Spinal cord (tissue), 10 donors: ENCODE results near the gene MEF2A. TPM values are rescaled to one million over a fixed set of nuclear protein-coding genes. Genes with fewer than 3 reads are reported as not detected.

ENCODE experiments used
- DNase-seq, 6 donors: peaks; one replicate each; pipeline versions ENCODE4 v3.0.0 to v3.0.0-alpha.2; 2013 to 2015; ENCODE audit warnings: low spot score in 6 of 6, low read depth in 4 of 6
- H3K27ac ChIP-seq: one replicate; pipeline ENCODE4 v1.5.1; 2013; ENCODE audit warnings: low read depth, low read length, control low read depth
- H3K27me3 ChIP-seq: one replicate; pipeline ENCODE4 v1.6.1; 2013; ENCODE audit warnings: low read length; ENCODE audit not compliant: control insufficient read depth, insufficient read depth
- H3K36me3 ChIP-seq: one replicate; pipeline ENCODE4 v1.6.1; 2013; ENCODE audit warnings: low read length; ENCODE audit not compliant: control insufficient read depth, insufficient read depth
- H3K4me1 ChIP-seq: one replicate; pipeline ENCODE4 v1.6.1; 2013; ENCODE audit warnings: low read length; ENCODE audit not compliant: control insufficient read depth, insufficient read depth
- H3K4me3 ChIP-seq: one replicate; pipeline ENCODE4 v1.5.1; 2013; ENCODE audit warnings: low read depth, low read length, control low read depth
- H3K9me3 ChIP-seq: one replicate; pipeline ENCODE4 v1.6.1; 2013; ENCODE audit warnings: low read length; ENCODE audit not compliant: control insufficient read depth, insufficient read depth
- WGBS: methylation state at CpG from one replicate; pipeline ENCODE4 v1.1.5; 2013; ENCODE audit warnings: missing lambda C conversion rate; ENCODE audit not compliant: insufficient coverage; 5-methylcytosine and 5-hydroxymethylcytosine counted together
- polyA plus RNA-seq, 2 donors: library from polyadenylated mRNA; unstranded; fragments of 120-200 nt; gene quantifications; one replicate each; pipeline ENCODE4 v1.2.1, GENCODE V29; 2013; ENCODE audit not compliant: insufficient read length in 2 of 2
- total RNA-seq, 2 donors: library from RNA; depleted of rRNA in 1 of 2; stranded (reverse); fragments of 120-200 nt in 1 of 2; fragments of >200 nt in 1 of 2; gene quantifications; one replicate each; pipeline versions ENCODE4 v1.2.3 to v1.2.4, GENCODE V29; 2013 to 2014
- donor health status: healthy.

Gene MEF2A
- total and polyA plus RNA-seq, 4 donors = 28.8 to 53.1 (median 38.7) TPM

- no peaks in the 10 kb centered on the region for H3K4me1 ChIP-seq
- H3K36me3 ChIP-seq = no peaks in the 10 kb centered on the region
- no peaks in the 10 kb centered on the region for H3K9me3 ChIP-seq
These were observed 49.7 kb downstream of the MEF2A start for GRCh38 chr15:99615460-99615859.

GRCh38 chr15:99616129-99616528 lies 50.3 kb downstream of the MEF2A start:
- no CpG with 5 or more reads among the region's 2 CpGs for WGBS
- Histone ChIP-seq H3K9me3 (no peaks in the 10 kb centered on the region), H3K4me3 (no peak overlapping the region), H3K27me3 (no peaks in the 10 kb centered on the region), H3K4me1 (no peaks in the 10 kb centered on the region), H3K36me3 (no peaks in the 10 kb centered on the region), H3K27ac (no peak overlapping the region)
- no peak for DNase-seq

More at GRCh38 chr15:99615460-99615859, 49.7 kb downstream of the MEF2A start:
- Histone ChIP-seq H3K27me3 (no peaks in the 10 kb centered on the region), H3K27ac (no peak overlapping the region), H3K4me3 (no peak overlapping the region)
- WGBS = no CpG with 5 or more reads among the region's 3 CpGs
- no peak for DNase-seq

- H3K27me3 ChIP-seq = no peaks in the 10 kb centered on the region
- H3K4me1 ChIP-seq = no peaks in the 10 kb centered on the region
- no CpG with 5 or more reads among the region's 3 CpGs for WGBS
- DNase-seq = peak in 1 of 6 donors; percentile 19
- no peak overlapping the region for H3K4me3 ChIP-seq
- H3K27ac ChIP-seq = no peak overlapping the region
- no peaks in the 10 kb centered on the region for H3K36me3 ChIP-seq
- H3K9me3 ChIP-seq = no peaks in the 10 kb centered on the region
These were observed 51.1 kb downstream of the MEF2A start for GRCh38 chr15:99616773-99617342.

GRCh38 chr15:99618941-99619411 lies 53.2 kb downstream of the MEF2A start:
- no peaks in the 10 kb centered on the region for H3K27me3 ChIP-seq
- 62% methylated on average over 5 of the region's 6 CpGs for WGBS
- H3K4me3 ChIP-seq = no peak overlapping the region
- H3K4me1 ChIP-seq = no peaks in the 10 kb centered on the region
- no peaks in the 10 kb centered on the region for H3K36me3 ChIP-seq
- no peaks in the 10 kb centered on the region for H3K9me3 ChIP-seq
- H3K27ac ChIP-seq = no peak overlapping the region
- no peak for DNase-seq

GRCh38 chr15:99619712-99620111 lies 53.9 kb downstream of the MEF2A start:
- Histone ChIP-seq H3K4me3 (no peak overlapping the region), H3K9me3 (peaks cover 1% of the 10 kb centered on the region), H3K27ac (no peak overlapping the region), H3K36me3 (no peaks in the 10 kb centered on the region), H3K27me3 (no peaks in the 10 kb centered on the region), H3K4me1 (no peaks in the 10 kb centered on the region)
- DNase-seq = no peak
- WGBS = no CpG with 5 or more reads among the region's 2 CpGs

- Histone ChIP-seq H3K36me3 (no peaks in the 10 kb centered on the region), H3K9me3 (peaks cover 4% of the 10 kb centered on the region), H3K27ac (no peak overlapping the region), H3K4me3 (no peak overlapping the region), H3K4me1 (no peaks in the 10 kb centered on the region), H3K27me3 (no peaks in the 10 kb centered on the region)
- WGBS = 100% methylated on average over 2 of the region's 6 CpGs
- no peak for DNase-seq
These were observed 54.4 kb downstream of the MEF2A start for GRCh38 chr15:99620178-99620577.

- Histone ChIP-seq H3K27me3 (no peaks in the 10 kb centered on the region), H3K36me3 (no peaks in the 10 kb centered on the region), H3K4me1 (no peaks in the 10 kb centered on the region), H3K27ac (no peak overlapping the region), H3K9me3 (peaks cover 4% of the 10 kb centered on the region), H3K4me3 (no peak overlapping the region)
- no peak for DNase-seq
These were observed 56.0 kb downstream of the MEF2A start for GRCh38 chr15:99621767-99622166.

GRCh38 chr15:99628374-99629001 lies 62.7 kb downstream of the MEF2A start:
- no peak for DNase-seq
- Histone ChIP-seq H3K9me3 (peaks cover 4% of the 10 kb centered on the region), H3K36me3 (no peaks in the 10 kb centered on the region), H3K27ac (no peak overlapping the region), H3K27me3 (no peaks in the 10 kb centered on the region), H3K4me1 (no peaks in the 10 kb centered on the region), H3K4me3 (no peak overlapping the region)

- Histone ChIP-seq H3K4me1 (no peaks in the 10 kb centered on the region), H3K36me3 (no peaks in the 10 kb centered on the region), H3K27ac (no peak overlapping the region), H3K9me3 (no peaks in the 10 kb centered on the region), H3K27me3 (no peaks in the 10 kb centered on the region), H3K4me3 (no peak overlapping the region)
- WGBS = 90% methylated on average over 3 of the region's 7 CpGs
- no peak for DNase-seq
These were observed 64.9 kb downstream of the MEF2A start for GRCh38 chr15:99630607-99631131.

GRCh38 chr15:99631255-99631654 lies 65.5 kb downstream of the MEF2A start:
- H3K27me3 ChIP-seq = no peaks in the 10 kb centered on the region
- H3K4me3 ChIP-seq = no peak overlapping the region
- no peaks in the 10 kb centered on the region for H3K4me1 ChIP-seq
- DNase-seq = peak in 1 of 6 donors; percentile 13
- no peak overlapping the region for H3K27ac ChIP-seq
- no peaks in the 10 kb centered on the region for H3K9me3 ChIP-seq
- WGBS = no CpG with 5 or more reads among the region's 2 CpGs
- H3K36me3 ChIP-seq = peaks cover 1% of the 10 kb centered on the region
